ENCODE results near the gene MCF2L2. TPM values are rescaled to one million over a fixed set of nuclear protein-coding genes. Genes with fewer than 3 reads are reported as not detected.

MCF2L2 gene
- polyA plus RNA-seq, 1 donor from 2014 or later, result 9.3 TPM

DNA sequence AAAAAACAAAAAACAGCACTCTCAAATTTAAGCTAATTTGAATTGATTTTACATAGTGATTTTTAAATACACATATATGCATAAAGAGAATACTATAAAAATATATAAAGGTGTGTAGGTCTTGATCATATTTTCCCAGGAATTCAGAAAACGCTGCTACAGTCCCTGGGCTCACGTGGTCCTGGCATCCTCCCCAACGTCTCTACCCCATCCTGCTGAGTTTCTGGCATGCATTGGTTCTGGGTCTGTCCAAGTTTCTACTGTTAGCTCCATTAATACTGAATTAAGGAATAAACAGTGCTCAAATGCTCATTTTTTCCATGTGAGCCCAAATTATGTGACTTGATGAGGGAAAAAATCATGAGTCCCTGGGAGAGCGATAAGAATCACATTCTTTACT is 233.2 kb downstream of the MCF2L2 start:
- H3K9ac ChIP-seq (ENCODE audit: low read length), result no peak overlapping the region
- no peaks in the 10 kb centered on the region for H4K20me1 ChIP-seq (ENCODE audit: insufficient read depth)
- H3K79me2 ChIP-seq (replicated peaks; ENCODE audit: insufficient read depth, low read length), result no peaks in the 10 kb centered on the region
- H2AFZ ChIP-seq (ENCODE audit: low read depth, low read length), result no peak overlapping the region
- H3K27ac ChIP-seq (ENCODE audit: low read length), result no peak overlapping the region
- no peaks in the 10 kb centered on the region for H3F3A ChIP-seq (ENCODE audit: insufficient read depth, low read length, poor library complexity, severe bottlenecking)
- H3K4me2 ChIP-seq (ENCODE audit: low read length), result no peak overlapping the region
- H3K4me3 ChIP-seq (ENCODE audit: low read length), result no peak overlapping the region
- no peak for TF ChIP-seq EP300 (conservative IDR thresholded peaks at IDR 0.05; ENCODE audit: poor library complexity, severe bottlenecking)
- no peak for TF ChIP-seq RAD21 (conservative IDR thresholded peaks at IDR 0.05)
- TF ChIP-seq, protein P1, sequence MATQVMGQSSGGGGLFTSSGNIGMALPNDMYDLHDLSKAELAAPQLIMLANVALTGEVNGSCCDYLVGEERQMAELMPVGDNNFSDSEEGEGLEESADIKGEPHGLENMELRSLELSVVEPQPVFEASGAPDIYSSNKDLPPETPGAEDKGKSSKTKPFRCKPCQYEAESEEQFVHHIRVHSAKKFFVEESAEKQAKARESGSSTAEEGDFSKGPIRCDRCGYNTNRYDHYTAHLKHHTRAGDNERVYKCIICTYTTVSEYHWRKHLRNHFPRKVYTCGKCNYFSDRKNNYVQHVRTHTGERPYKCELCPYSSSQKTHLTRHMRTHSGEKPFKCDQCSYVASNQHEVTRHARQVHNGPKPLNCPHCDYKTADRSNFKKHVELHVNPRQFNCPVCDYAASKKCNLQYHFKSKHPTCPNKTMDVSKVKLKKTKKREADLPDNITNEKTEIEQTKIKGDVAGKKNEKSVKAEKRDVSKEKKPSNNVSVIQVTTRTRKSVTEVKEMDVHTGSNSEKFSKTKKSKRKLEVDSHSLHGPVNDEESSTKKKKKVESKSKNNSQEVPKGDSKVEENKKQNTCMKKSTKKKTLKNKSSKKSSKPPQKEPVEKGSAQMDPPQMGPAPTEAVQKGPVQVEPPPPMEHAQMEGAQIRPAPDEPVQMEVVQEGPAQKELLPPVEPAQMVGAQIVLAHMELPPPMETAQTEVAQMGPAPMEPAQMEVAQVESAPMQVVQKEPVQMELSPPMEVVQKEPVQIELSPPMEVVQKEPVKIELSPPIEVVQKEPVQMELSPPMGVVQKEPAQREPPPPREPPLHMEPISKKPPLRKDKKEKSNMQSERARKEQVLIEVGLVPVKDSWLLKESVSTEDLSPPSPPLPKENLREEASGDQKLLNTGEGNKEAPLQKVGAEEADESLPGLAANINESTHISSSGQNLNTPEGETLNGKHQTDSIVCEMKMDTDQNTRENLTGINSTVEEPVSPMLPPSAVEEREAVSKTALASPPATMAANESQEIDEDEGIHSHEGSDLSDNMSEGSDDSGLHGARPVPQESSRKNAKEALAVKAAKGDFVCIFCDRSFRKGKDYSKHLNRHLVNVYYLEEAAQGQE (IDR thresholded peaks at IDR 0.05; ENCODE audit: borderline replicate concordance), result no peak
- TF ChIP-seq, protein P2, sequence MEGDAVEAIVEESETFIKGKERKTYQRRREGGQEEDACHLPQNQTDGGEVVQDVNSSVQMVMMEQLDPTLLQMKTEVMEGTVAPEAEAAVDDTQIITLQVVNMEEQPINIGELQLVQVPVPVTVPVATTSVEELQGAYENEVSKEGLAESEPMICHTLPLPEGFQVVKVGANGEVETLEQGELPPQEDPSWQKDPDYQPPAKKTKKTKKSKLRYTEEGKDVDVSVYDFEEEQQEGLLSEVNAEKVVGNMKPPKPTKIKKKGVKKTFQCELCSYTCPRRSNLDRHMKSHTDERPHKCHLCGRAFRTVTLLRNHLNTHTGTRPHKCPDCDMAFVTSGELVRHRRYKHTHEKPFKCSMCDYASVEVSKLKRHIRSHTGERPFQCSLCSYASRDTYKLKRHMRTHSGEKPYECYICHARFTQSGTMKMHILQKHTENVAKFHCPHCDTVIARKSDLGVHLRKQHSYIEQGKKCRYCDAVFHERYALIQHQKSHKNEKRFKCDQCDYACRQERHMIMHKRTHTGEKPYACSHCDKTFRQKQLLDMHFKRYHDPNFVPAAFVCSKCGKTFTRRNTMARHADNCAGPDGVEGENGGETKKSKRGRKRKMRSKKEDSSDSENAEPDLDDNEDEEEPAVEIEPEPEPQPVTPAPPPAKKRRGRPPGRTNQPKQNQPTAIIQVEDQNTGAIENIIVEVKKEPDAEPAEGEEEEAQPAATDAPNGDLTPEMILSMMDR (IDR thresholded peaks at IDR 0.05; ENCODE audit: poor library complexity, severe bottlenecking), result no peak
- TF ChIP-seq TAF1 (IDR thresholded peaks at IDR 0.05; ENCODE audit: low read depth), result no peak
- no peak for TF ChIP-seq POLR2AphosphoS5 (IDR thresholded peaks at IDR 0.05)
- no peaks in the 10 kb centered on the region for H3K27me3 ChIP-seq (ENCODE audit: insufficient read depth, low read depth, low read length)
- H3K9me3 ChIP-seq (ENCODE audit: low read length), result no peaks in the 10 kb centered on the region
- H3K36me3 ChIP-seq (ENCODE audit: insufficient read depth, low read length), result no peaks in the 10 kb centered on the region
- H3K9me2 ChIP-seq (ENCODE audit: insufficient read depth, low read length), result no peaks in the 10 kb centered on the region

DNA sequence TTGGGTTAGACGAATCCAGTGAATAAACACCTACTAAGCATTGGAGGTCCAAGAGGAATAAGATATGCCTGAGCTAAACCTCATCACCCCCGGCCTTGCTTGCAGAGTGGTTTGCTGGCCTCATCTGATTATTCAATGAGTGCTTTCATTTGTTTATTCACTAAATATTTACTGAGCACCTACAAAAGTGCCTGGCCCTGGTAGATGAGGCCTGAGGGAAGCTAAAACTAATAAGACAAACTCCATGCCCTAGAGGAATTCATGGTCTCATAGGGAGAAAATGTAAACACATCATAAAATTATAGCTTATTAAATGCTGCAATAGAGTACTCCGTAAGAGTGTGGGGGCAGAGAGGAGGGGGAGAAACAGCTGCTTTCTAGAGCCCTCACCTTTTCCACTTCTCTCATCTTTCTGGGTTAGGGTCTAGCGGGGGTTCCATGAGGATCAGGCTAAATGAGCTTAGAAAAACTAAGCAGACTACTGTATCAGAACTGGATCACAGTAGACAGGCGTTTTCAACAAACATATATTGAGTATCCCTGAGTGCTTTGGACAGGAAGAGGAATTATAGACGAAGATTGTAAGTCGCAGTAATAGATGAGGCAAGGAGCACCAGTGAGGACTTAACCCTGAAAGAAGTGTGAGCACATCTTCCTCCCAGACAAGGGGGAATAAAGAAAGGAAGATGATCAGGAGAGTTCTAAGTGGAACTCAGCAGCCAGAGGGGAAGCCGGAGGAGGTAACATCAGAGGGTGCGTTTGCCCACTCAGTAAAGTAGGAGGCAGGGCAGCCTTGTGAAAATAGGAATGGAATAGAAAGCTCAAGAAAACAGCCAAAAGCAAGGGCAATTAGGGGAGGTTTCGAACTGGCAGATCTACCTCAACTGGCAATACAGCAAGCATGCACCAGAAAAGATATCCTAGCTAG is 234.4 kb downstream of the MCF2L2 start:
- Histone ChIP-seq H3K9ac (ENCODE audit: low read length) (no peak overlapping the region), H3K4me2 (ENCODE audit: low read length) (no peak overlapping the region), H4K20me1 (ENCODE audit: insufficient read depth) (no peaks in the 10 kb centered on the region), H3K27ac (ENCODE audit: low read length) (no peak overlapping the region), H3K4me3 (ENCODE audit: low read length) (no peak overlapping the region), H3K9me3 (ENCODE audit: low read length) (no peaks in the 10 kb centered on the region), H3K27me3 (ENCODE audit: insufficient read depth, low read depth, low read length) (no peaks in the 10 kb centered on the region), H3K9me2 (ENCODE audit: insufficient read depth, low read length) (no peaks in the 10 kb centered on the region), H3F3A (ENCODE audit: insufficient read depth, low read length, poor library complexity, severe bottlenecking) (no peaks in the 10 kb centered on the region), H2AFZ (ENCODE audit: low read depth, low read length) (no peak overlapping the region), H3K79me2 (replicated peaks; ENCODE audit: insufficient read depth, low read length) (no peaks in the 10 kb centered on the region), H3K36me3 (ENCODE audit: insufficient read depth, low read length) (no peaks in the 10 kb centered on the region)
- TF ChIP-seq RAD21 (conservative IDR thresholded peaks at IDR 0.05) (no peak), EZH2 (IDR thresholded peaks at IDR 0.05; ENCODE audit: borderline replicate concordance, insufficient read depth, low read length, poor library complexity, severe bottlenecking) (no peak), EP300 (conservative IDR thresholded peaks at IDR 0.05; ENCODE audit: poor library complexity, severe bottlenecking) (no peak)
